HG03025 (cell line): ENCODE results near the gene FKBP9.

Experiments
- ATAC-seq: cut with Tn5 transposase; IDR thresholded peaks from one replicate; pipeline ENCODE4 v1.9.1; 2021; ENCODE audit warnings: mild to moderate bottlenecking, moderate library complexity; ENCODE audit not compliant: unreplicated experiment, low FRiP score

Gene FKBP9

GRCh38 chr7:33054261-33054964 is 97.2 kb downstream of the FKBP9 start:
- no peak for ATAC-seq

GRCh38 chr7:33055158-33055557 is 97.9 kb downstream of the FKBP9 start:
- ATAC-seq = no peak
